Mammary epithelial cell (primary cell): ENCODE data around the gene RICTOR.

ENCODE experiments used
- EZH2 ChIP-seq: IDR thresholded peaks from 2 replicates; pipeline ENCODE4 v1.6.1; 2012; ENCODE audit warnings: low read length, inconsistent platforms, borderline replicate concordance
- TF ChIP-seq, protein P1 (sequence below), 2 donors: IDR thresholded peaks in 1 of 2; conservative IDR thresholded peaks in 1 of 2; 2 replicates each; pipeline ENCODE4 v1.5.1; 2011 to 2012; ENCODE audit warnings: inconsistent platforms in 2 of 2, low read length in 2 of 2, mild to moderate bottlenecking in 2 of 2, control low read depth in 1 of 2, low read depth in 1 of 2; ENCODE audit not compliant: insufficient read depth in 1 of 2; ENCODE audit errors: extremely low read depth in 1 of 2

DNA sequence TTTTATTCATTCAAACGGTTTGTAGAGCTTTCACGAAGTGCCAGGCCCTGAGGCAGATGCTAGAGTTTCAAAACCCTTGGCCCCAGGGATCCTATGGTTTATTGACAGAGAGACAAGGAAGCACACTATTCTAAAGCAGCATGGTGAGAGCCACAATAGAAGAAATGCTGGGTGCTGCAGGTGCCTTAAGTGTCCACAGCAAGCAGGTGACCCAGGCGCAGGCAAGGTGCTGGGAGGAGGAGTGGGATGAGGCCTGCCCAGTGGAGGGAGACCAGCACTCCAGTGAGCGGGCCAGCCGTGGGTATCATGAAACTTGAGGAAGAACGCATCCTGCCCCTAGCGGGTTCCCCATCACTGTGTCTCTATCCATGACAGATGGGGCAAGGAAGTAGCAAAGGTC, 157.4 kb downstream of the RICTOR start:
- TF ChIP-seq, protein P1, sequence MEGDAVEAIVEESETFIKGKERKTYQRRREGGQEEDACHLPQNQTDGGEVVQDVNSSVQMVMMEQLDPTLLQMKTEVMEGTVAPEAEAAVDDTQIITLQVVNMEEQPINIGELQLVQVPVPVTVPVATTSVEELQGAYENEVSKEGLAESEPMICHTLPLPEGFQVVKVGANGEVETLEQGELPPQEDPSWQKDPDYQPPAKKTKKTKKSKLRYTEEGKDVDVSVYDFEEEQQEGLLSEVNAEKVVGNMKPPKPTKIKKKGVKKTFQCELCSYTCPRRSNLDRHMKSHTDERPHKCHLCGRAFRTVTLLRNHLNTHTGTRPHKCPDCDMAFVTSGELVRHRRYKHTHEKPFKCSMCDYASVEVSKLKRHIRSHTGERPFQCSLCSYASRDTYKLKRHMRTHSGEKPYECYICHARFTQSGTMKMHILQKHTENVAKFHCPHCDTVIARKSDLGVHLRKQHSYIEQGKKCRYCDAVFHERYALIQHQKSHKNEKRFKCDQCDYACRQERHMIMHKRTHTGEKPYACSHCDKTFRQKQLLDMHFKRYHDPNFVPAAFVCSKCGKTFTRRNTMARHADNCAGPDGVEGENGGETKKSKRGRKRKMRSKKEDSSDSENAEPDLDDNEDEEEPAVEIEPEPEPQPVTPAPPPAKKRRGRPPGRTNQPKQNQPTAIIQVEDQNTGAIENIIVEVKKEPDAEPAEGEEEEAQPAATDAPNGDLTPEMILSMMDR (conservative IDR thresholded peaks at IDR 0.05 in 1 of 2, IDR thresholded peaks at IDR 0.05 in 1 of 2; ENCODE audit: extremely low read depth in 1 of 2, insufficient read depth in 1 of 2, low read depth in 1 of 2, low read length in 2 of 2): no peak
- TF ChIP-seq EZH2: no peak
